Cardiac muscle cell (in vitro differentiated cells and primary cell): ENCODE results near the gene ANXA3. TPM values are rescaled to one million over a fixed set of nuclear protein-coding genes. Genes with fewer than 3 reads are reported as not detected.

Source experiments
- DNase-seq, 2 donors: peaks; one replicate each; pipeline versions ENCODE4 v3.0.0 to v3.0.0-alpha.2; 2010 to 2017; ENCODE audit warnings: low read depth in 1 of 2, low spot score in 1 of 2
- H3K27ac ChIP-seq: fragments of 200-600 bp; sonication (generic); 2 replicates; pipeline ENCODE4 v1.5.1; 2016
- H3K27me3 ChIP-seq: fragments of 200-600 bp; sonication (generic); 2 replicates; pipeline ENCODE4 v1.6.0; 2016; ENCODE audit warnings: control low read depth
- H3K36me3 ChIP-seq: fragments of 200-600 bp; sonication (generic); 2 replicates; pipeline ENCODE4 v1.5.1; 2016; ENCODE audit warnings: control low read depth
- H3K4me1 ChIP-seq: fragments of 200-600 bp; sonication (generic); 2 replicates; pipeline ENCODE4 v1.8.1; 2017; ENCODE audit warnings: low read depth, mild to moderate bottlenecking, mixed run types
- H3K4me3 ChIP-seq: fragments of 200-600 bp; sonication (generic); 2 replicates; pipeline ENCODE4 v1.5.1; 2016; ENCODE audit warnings: mild to moderate bottlenecking
- H3K9me3 ChIP-seq: fragments of 200-600 bp; sonication (generic); 2 replicates; pipeline ENCODE4 v1.5.1; 2017; ENCODE audit warnings: low read depth, mild to moderate bottlenecking, control low read depth
- polyA plus RNA-seq: library from polyadenylated mRNA; unstranded; fragments of >200 nt; fragmentation: Nextera tagmentation; extraction: Ambion mirVana; gene quantifications from 2 replicates; pipeline ENCODE4 v1.2.1, GENCODE V29; 2016
- total RNA-seq: library from RNA; depleted of rRNA; stranded (reverse); fragments of >200 nt; gene quantifications from 2 replicates; pipeline ENCODE4 v1.2.3, GENCODE V29; 2016
- TF ChIP-seq, protein P1 (sequence below): IDR thresholded peaks from 2 replicates; pipeline ENCODE4 v1.5.1; 2012; ENCODE audit warnings: low read depth, mild to moderate bottlenecking, low read length

ANXA3 gene
- total and polyA plus RNA-seq, 2 experiments from 2014 or later = 18.7 to 33.3 TPM

DNA sequence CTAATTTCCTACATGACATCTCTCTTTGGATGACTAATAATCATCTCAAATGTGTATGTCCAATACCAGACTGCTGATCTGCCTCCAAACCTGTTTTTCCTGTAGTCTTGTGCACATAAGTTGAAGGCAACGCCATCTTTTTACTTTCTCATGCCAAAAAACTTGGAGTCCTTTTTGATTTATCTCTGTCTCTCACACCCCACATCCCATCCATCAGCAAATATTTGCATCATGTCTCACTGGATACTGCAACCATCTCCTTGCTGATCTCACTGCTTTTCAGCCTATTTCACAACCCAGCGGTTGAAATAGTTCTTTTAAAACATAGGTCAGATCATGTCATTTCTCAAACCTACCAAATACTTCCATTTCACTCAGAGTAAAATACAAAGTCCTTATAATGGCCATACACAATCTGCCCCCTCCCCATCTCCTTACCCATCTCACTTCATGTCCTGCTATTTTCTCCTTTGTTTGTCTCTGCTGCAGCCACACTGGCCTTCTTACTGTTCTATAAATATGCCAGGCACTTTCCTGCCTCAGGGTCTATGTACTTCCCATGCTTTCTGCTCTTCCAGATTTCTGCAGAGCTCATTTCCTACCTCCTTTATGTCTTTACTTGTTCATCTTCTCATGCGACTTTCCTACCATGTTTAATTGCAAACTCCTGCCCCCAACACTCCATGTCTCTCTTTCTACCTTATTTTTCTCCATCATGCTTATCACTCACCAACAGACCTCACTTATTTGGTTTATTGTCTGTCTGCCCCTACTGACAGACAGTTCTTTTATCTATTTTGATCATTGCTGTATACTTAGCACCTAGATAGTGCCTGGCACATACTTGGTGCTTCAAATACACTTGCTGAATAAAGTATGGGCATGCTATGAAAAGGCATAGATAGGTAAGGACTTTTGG is 98.8 kb downstream of the ANXA3 start:
- no peaks in the 10 kb centered on the region for H3K4me1 ChIP-seq
- no peak overlapping the region for H3K27ac ChIP-seq
- no peaks in the 10 kb centered on the region for H3K36me3 ChIP-seq
- no peak overlapping the region for H3K4me3 ChIP-seq
- H3K27me3 ChIP-seq = no peaks in the 10 kb centered on the region
- H3K9me3 ChIP-seq = no peaks in the 10 kb centered on the region
- TF ChIP-seq, protein P1, sequence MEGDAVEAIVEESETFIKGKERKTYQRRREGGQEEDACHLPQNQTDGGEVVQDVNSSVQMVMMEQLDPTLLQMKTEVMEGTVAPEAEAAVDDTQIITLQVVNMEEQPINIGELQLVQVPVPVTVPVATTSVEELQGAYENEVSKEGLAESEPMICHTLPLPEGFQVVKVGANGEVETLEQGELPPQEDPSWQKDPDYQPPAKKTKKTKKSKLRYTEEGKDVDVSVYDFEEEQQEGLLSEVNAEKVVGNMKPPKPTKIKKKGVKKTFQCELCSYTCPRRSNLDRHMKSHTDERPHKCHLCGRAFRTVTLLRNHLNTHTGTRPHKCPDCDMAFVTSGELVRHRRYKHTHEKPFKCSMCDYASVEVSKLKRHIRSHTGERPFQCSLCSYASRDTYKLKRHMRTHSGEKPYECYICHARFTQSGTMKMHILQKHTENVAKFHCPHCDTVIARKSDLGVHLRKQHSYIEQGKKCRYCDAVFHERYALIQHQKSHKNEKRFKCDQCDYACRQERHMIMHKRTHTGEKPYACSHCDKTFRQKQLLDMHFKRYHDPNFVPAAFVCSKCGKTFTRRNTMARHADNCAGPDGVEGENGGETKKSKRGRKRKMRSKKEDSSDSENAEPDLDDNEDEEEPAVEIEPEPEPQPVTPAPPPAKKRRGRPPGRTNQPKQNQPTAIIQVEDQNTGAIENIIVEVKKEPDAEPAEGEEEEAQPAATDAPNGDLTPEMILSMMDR = no peak
- DNase-seq = peak; percentile 7 to 86

DNA sequence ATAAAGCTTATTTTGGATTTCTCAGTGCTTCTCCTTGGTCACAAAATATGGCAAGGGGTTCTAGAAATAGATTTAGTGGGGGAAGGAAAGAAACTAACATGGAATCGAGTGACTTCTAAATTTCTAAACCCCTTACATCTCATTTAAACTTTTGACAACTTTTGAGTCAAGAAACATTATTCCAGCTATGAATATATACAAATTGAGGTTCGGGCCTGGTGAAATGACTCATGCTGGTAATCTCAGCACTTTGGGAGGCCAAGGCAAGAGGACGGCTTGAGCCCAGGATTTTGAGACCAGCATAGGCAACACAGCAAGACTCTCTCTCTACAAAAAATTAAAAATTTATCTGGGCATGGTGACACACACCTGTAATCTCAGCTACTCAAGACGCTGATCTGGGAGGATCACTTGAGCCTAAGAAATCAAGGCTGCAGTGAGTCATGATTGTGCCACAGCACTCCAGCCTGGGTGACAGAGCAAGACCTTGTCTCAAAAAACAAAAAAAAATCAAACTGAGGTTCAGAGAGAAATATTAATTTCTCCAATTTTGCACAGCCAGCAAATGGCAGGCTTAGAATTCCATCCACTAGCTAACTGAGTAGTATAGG is 99.8 kb downstream of the ANXA3 start:
- no peak overlapping the region for H3K4me3 ChIP-seq
- H3K27ac ChIP-seq = no peak overlapping the region
- TF ChIP-seq, protein P1 = no peak
- no peak for DNase-seq
- no peaks in the 10 kb centered on the region for H3K36me3 ChIP-seq
- H3K9me3 ChIP-seq = no peaks in the 10 kb centered on the region
- no peaks in the 10 kb centered on the region for H3K4me1 ChIP-seq
- H3K27me3 ChIP-seq = no peaks in the 10 kb centered on the region

DNA sequence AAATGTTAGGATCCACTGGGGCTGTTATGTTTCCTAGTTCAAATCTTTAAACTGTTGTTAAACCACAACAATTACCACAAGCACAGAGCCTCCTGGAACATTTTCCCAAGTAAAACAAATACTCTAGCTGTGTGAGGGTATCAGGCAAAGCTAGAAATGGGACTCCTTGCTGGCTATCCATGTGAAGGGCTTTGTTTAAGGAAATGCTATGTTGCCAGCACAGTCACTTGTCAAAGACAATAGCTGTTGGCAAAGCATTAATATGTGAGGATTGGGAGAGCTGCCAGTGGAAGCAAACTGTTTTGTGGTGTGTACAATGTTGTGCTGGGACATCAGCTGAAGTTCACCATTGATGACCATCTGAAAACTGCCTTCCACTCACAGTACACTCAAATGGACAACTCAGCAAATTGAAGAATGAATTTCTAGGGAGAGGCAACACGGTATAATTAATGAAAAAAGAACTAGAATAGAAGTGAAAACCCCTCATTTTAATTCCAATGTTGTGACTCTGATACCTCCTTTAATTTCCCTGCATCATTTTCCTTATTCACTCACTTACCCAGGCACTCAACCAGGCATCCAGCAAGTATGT is 100.8 kb downstream of the ANXA3 start:
- TF ChIP-seq, protein P1 = no peak
- Histone ChIP-seq H3K4me3 (no peak overlapping the region), H3K36me3 (no peaks in the 10 kb centered on the region), H3K4me1 (no peaks in the 10 kb centered on the region), H3K27me3 (no peaks in the 10 kb centered on the region), H3K27ac (no peak overlapping the region), H3K9me3 (no peaks in the 10 kb centered on the region)
- peak in 1 of 2 donors; percentile 75 for DNase-seq

DNA sequence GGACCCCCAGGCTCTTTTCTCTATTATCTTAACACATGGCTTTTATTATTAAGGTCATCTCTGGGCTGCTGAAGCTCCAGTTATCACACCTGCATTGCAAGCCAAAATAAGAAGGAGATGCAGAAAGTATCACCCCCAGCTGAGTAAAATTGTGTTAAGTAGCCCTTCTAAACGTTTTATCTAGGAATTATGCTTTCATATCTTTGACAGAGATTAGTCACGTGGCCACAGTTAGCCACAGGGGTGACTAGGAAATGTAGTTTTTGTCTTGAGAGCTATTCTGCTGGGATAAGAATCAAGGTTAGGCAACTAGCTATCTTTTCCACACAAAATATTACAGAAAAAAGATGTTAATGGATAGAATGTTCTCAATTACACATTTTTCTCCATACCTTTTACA is 102.1 kb downstream of the ANXA3 start:
- H3K27me3 ChIP-seq = no peaks in the 10 kb centered on the region
- H3K36me3 ChIP-seq = no peaks in the 10 kb centered on the region
- no peak overlapping the region for H3K27ac ChIP-seq
- no peak overlapping the region for H3K4me3 ChIP-seq
- H3K4me1 ChIP-seq = no peaks in the 10 kb centered on the region
- TF ChIP-seq, protein P1 = no peak
- no peaks in the 10 kb centered on the region for H3K9me3 ChIP-seq
- no peak for DNase-seq

DNA sequence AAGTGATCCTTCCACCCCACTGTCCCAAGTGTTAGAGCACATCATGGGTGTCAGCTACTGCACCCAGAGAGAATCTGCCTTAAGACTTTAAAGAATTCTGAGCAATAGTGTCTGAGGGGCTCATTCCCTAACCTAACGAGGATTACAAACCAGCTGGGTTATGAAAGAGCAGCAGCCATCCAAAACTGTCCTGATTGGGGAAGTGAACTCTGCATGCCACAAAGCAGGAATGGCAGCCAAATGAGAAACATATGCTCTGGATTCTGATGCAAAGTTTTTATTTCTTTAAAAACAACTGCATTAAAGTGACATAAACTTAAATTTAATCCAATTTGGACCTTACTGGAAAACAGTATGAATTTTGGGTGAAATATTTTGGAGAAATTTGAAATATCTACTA is 103.2 kb downstream of the ANXA3 start:
- Histone ChIP-seq H3K4me3 (no peak overlapping the region), H3K27me3 (no peaks in the 10 kb centered on the region), H3K27ac (no peak overlapping the region), H3K9me3 (no peaks in the 10 kb centered on the region), H3K4me1 (no peaks in the 10 kb centered on the region), H3K36me3 (no peaks in the 10 kb centered on the region)
- peak in 1 of 2 donors; percentile 79 for DNase-seq
- TF ChIP-seq, protein P1 = no peak
